Colon (tissue), 2 donors: ENCODE results near the gene DEFB125.
"Not testable (repeated sequence)": the region's sequence is repeated elsewhere in the genome, so short reads cannot be mapped to it uniquely, and the experiment has no call there.

Experiments used
- FAIRE-seq: peaks from 2 replicates; lab custom pipeline; 2012; peaks lifted over from hg19 to GRCh38; lab: Jason Lieb, UNC
- donor health status: control.
- donor health status: control.

Gene DEFB125, protein sequence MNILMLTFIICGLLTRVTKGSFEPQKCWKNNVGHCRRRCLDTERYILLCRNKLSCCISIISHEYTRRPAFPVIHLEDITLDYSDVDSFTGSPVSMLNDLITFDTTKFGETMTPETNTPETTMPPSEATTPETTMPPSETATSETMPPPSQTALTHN

DNA sequence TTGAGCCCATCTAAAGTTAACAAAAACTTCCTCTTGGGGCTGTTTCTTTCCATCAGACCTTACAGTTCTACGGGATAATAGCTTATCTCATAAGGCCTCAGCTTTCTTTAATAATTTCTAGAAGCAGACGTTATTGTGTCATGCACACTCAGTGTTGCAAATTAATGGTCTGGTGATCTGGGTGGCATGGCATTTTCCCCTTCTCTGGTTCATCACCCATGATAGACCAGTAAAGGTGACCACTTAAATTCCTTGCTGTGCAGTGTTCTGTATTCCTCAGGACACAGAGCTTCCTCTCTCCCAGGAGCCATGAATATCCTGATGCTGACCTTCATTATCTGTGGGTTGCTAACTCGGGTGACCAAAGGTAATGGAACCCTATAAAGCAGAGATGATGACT is at the start of gene DEFB125:
Gene DEFB125, plus strand, starts transcription at position 272 of the 400 bp plus-strand sequence. Its CDS starts 38 bp downstream, at position 310.
- no peak for FAIRE-seq

DNA sequence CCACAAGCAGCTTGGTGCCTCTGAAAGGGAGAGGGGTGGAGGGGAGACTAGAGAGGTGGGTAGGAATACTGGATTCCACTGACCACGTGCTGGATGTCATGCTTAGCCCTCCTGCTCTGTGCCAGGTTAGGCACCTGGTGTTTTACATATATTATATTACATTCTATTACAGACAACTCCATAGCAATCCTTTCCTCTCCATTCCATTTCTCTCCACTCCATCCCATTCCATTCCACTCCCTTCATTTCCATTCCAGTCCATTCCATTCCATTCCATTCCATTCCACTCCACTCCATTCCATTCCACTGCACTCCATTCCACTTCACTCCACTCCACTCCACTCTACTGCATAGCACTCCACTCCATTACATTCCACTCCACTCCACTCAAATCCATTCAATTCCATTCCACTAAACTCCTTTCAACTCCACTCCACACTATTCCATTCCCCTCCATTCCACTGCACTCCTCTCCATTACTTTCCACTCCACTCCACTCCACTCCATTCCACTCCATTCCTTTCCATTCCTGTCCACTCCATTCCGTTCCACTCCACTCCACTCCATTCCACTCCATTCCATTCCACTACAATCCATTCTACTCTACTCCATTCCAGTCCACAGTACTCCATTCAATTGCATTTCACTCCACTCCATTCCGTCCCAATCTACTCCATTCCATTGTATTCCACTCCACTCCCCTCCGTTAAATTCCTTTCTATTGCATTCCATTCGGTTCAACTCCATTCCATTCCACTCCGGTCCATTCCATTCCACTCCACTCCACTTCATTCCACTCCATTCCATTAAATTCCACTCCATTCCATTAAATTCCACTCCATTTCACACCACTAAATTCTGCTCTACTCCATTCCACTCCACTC is 27.2 kb upstream of the DEFB125 start:
- no peak for FAIRE-seq

DNA sequence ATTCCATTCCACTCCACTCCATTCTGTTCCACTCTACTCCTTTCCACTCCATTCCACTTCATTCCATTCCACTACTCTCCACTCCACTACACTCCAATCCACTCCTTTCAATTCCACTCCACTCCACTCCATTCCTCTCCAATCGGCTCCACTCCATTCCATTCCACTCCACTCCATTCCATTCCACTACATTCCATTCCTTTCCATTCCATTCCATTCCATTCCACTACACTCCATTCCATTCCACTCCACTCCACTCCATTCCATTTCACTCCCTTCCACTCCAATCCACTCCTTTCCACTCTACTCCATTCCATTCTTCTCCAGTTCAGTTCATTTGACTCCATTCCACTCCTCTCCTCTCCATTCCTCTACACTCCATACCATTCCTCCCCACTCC is 26.2 kb upstream of the DEFB125 start:
- no peak for FAIRE-seq

DNA sequence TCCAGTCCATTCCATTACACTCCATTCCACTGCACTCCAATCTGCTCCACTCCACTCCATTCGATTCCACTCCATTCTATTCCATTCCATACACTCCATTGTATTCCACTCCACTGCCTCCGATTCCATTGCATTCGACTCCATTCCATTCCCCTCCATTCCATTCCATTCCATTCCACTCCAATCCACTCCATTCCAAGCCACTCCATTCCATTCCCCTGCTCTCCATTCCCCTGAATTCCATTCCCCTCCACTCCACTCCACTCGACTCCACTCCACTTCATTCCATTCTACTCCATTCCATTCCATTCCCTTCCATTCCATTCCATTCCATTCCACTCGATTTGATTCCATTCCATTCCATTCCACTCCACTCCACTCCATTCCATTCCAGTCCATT is 25.7 kb upstream of the DEFB125 start:
- no peak for FAIRE-seq

DNA sequence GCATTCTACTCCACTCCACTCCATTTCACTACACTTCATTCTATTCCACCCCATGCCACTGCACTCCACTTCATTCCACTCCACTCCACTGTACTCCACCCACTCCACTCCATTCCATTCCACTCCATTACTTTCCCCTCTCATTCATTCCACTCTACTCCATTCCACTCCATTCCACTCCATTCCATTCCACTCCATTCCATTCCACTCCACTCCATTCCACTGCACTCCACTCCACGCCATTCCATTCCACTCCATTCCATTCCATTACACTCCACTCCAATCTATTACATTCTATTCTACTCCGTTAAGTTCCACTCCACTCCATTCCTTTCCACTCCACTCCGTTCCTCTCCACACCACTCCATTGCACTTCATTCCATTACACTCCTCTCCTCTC is 25.0 kb upstream of the DEFB125 start:
- no peak for FAIRE-seq

DNA sequence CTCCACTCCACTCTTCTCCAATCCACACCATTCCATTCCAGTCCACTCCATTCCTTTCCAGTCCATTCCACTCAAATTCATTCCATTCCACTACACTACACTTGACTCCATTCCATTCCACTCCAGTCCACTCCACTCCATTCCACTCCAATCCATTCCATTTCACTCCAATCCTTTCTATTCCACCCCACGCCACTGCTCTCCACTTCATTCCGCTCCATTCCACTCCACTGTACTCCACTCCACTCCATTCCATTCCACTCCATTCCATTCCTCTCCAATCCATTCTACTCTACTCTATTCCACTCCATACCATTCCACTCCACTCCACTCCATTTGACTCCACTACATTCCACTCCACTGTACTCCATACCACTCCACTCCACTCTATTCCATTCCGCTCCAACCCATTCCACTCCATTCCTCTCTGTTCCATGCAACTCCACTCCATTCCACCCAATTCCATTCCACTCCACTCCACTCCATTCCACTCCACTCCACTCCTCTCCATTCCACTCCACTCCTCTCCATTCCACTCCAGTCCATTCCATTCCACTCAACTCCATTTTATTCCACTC is 23.4 kb upstream of the DEFB125 start:
- no peak for FAIRE-seq

DNA sequence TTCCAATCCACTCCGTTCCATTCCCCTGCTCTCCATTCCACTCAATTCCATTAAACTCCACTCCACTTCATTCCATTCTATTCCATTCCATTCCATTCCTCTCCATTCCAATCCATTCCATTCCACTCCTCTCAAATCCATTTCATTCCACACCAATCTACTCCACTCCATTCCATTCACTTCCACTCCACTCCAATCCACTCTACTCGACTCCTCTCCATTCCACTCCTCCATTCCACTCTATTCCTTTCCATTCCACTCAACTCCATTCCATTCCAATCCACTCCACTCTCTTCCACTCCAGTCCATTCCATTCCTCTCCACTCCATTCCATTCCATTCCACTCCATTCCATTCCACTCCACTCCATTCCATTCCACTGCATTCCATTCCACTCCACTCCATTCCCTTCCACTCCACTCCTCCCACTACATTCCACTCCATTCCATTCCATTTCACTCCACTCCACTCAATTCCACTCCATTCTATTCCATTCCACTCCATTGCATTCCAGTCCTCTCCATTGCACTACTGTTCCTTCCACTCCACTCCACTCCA is 22.6 kb upstream of the DEFB125 start:
- FAIRE-seq = no peak

DNA sequence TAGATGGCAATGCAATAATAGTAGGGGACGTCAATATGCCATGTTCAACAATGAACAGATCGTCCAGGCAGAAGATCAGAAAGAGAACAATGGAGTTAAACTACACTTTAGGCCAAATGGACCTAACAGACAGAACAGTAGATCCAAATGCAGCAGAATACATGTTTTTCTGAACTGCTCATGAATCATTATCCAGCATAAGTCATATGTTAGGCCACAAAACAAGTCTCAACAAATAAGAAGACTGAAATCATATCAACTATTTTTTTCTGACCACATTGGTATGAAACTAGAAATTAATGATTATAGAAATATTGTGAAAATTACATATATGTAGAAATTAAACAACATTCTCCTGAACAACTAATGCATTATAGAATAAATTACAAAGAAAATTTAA is 10.2 kb upstream of the DEFB125 start:
- FAIRE-seq = no peak

DNA sequence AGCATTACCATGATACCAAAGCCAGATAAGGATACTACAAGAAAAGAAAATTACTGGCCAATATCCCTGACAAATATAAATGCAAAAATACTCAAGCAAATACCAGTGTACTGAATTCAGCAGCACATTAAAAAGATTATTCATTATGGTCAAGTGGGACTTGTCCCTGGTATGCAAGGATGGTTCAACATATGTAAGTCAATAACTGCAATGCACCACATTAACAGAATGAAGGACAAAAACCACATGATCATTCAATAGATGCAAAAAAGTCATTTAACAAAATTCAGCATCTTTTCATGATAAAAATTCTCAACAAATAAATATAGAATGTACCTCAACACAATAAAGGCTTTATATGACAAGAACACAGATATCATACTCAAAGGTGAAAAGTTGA is 9.1 kb upstream of the DEFB125 start:
- FAIRE-seq = no peak

DNA sequence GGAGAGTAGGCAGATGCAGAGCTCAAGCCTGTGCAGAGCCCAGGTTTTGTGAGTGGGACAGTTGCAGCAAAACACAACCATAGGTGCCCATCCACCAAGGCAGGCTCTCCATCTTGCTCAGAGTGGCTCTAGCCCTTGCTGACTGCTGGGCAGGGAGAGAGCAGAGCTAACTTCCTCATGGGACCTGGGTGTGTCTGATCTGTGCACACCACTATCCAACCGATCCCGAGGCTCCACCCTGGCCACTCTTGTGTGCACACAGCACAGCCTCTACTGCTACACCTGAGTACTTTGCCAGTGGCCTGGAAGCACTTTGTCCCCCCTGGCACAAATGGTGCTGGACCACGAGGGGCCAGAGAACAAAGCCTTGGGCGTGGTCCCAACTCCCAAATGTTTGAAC is 7.9 kb upstream of the DEFB125 start:
- FAIRE-seq = no peak

DNA sequence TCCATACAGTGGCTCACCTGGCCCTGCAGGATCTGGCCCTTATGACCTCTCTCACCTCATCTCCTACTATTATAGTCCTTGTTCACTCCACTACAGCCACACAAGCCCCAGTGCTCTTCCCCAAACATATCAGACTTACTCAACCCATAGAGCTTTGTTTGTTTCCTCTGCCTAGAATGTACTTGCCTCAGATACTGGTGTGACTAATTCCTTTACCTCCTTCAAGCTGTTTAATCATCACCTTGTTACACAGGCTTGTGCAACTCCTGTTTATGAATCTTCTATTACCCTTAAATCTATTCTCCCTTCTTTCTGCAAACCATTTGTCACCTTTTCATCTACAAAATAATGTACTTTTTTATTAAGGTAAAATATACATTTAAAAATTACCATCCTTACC is 3.2 kb downstream of the DEFB125 start:
- FAIRE-seq = no peak

DNA sequence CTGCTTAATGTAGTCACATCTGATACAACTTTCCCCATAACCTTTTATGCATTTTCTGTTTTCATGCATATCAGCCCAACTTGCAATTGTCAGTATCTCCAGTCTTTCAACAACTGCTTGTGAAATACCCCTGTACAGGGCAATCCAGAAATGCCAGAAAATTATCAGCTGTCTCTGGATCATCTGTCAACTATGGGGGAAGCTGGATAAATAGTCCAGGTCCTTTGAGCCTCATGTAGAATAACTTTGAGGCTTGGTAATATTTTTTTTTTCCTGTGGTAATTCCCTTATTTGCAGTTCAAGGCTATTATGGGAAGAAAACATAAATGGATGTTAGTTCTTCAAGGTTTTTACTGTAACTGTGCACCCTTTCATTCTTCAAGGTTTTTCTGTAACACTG is 6.2 kb downstream of the DEFB125 start:
- FAIRE-seq = no peak

DNA sequence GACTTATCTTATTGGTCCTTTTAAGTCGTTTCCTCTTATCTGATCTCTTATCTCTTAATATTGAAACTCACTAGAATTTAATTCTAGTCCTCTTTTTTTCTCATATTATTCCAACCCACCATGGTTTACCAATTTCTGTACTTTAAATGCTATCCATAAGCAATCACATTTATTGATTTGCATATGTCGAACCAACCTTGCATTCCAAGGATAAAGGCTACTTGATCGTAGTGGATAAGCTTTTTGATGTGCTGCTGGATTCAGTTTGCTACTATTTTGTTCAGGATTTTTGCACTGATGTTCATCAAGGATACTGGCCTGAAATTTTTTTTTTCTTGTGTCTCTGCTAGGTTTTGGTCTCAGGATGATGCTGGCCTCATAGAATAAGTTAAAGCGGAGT is 7.7 kb downstream of the DEFB125 start:
- FAIRE-seq = no peak

DNA sequence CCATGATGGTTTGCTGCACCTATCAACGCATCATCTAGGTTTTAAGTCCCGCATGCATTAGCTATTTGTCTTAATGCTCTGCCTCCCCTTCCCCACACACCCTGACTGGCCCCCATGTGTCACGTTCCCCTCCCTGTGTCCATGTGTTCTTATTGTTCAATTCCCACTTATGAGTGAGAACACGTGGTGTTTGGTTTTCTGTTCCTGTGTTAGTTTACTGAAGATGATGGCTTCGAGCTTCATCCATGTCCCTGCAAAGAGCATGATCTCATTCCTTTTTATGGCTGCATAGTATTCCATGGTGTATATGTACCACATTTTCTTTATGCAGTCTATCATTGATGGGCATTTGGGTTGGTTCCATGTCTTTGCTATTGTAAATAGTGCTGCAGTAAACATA is 10.2 kb downstream of the DEFB125 start:
- FAIRE-seq = not testable (repeated sequence)

DNA sequence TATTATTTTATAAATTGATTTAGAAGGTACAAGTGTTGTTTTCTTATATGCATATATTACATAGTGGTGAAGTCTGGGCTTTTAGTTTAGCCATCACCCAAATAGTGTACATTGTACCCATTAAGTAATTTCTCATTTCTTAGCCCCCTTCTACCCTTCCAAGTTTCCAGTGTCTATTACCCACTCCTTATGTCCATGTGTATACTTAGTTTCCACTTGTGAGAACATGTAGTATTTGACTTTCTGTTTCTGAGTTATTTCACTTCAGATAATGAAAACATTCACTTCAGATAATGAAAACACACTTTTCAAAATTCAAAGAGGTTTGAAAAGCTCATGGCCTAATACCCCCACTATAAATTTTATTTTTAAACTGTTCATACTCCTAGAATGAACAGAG is 14.5 kb downstream of the DEFB125 start:
- FAIRE-seq = no peak

DNA sequence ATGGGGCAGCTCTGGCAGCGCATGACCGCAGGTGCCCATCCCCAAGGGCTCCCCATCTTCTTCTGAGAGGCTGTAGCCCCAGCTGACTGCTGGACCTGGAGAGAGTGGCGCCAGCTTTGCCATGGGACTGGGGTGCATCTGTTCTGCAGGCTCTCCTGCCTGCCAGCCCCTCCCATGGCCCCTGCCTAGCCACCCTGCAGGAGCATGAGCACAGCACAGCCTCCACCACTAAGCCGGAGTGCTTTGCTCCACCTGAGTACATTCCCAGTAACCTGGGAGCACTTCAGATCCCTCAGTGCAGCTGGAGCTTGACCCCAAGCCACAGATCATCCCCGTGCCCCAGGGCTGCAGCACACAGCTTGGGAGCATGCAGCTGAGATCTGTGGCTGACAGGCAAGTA is 16.0 kb downstream of the DEFB125 start:
- FAIRE-seq = no peak

DNA sequence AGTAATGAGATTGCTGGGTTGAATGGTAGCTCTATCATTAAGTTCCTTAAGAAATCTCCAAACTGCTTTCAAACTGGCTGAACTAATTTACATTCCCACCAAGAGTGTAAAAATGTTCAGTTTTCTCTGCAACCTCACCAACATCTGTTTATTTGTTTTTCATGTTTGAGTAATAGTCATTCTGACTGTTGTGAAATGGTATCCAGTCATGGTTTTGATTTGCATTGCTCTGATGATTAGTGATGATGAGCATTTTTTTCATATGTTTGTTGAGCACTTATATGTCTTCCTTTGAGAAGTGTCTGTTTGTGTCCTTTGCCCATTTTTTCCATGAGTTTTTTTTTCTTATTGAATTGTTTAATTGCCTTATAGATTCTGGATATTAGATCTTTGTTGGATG is 24.9 kb downstream of the DEFB125 start:
- no peak for FAIRE-seq

DNA sequence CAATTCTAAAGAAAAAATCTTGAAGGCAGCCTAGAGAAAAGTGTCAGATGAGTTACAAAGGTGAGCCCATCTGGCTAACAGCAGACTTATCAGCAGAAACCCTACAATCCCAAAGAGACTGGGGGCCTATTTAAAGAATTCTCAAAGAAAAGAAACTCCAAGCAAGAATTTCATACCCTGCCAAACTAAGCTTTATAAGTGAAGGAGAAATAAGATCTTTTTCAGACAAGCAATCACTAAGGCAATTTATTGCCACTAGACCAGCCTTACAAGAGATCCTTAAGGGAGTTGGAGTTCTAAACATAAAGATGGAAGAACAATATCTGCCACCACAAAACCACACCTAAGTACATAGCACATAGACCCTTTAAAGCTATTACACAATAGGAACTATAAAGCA is 30.0 kb downstream of the DEFB125 start:
- no peak for FAIRE-seq

DNA sequence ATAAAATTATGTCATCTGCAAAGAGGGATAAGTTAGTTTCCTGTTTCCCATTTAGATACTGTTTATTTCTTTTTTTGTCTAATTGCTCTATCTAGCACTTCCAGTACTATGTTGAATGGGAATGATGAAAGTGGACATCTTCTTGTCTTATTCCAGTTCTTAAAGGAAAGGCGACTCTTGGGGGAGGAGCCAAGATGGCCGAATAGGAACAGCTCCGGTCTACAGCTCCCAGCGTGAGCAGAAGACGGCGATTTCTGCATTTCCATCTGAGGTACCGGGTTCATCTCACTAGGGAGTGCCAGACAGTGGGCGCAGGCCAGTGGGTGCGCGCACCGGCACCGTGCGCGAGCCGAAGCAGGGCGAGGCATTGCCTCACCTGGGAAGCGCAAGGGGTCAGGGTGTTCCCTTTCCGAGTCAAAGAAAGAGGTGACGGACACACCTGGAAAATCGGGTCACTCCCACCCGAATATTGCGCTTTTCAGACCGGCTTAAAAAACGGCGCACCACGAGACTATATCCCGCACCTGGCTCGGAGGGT is 42.4 kb downstream of the DEFB125 start:
- FAIRE-seq = not testable (repeated sequence)

DNA sequence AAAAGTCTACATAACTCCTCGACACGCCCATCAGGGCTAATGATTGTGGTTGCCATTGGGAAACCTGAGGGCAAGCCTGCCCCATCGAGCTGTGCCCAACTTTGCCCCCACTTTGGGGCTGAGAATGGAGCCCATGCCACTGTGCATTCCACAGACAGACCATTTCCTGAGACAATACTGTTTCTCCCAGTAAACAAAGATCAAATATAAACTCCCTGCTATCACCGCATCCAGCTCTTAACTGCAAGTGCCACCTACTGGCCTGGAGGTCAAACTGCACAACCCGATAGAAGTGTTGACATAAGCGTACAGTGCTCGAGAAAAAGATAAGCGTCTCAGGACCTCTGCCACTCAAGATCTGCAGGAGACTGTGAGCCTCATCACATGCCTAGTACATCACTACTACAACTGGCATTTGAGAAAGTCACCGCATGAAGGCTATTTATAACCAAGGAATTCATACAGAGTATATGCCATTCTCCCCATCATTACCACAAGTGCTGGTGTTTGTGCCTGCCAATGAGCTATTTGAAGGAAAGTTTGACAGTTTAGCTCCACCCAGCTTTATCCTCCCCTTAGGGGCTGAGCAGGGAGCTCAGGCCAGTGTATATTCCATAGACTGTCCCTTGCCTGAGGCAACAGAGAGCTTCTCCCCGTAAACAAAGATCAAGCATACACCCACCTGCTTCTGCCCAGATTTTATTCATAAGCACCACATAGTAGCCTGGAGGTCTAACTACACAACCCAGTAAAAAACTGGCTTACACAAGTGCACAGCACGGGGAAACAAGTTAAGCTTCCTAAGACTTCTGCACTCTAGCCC is 50.4 kb downstream of the DEFB125 start:
- FAIRE-seq = no peak

DNA sequence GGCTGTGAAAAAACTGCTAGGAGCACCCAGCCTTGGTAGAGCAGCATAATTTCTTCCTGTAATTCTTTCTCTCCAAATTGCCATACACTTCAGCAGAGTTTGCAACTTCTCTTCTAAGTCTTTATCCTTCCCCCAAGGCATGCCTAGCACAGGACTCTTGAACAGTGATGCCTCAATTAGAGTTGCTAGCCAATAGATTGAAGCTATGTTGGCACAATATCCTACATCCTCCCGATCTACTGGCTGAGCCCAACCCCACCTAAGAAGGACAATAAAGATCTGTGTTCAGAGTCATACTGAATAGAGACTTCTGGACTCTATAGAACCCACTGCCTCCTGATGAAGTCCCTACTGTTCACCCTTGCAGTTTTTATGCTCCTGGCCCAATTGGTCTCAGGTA is 54.8 kb downstream of the DEFB125 start, which contains the start of gene DEFB126:
Gene DEFB126, plus strand, starts transcription at position 301 of the 400 bp plus-strand sequence. Its CDS starts 39 bp downstream, at position 340.
- FAIRE-seq = no peak

DNA sequence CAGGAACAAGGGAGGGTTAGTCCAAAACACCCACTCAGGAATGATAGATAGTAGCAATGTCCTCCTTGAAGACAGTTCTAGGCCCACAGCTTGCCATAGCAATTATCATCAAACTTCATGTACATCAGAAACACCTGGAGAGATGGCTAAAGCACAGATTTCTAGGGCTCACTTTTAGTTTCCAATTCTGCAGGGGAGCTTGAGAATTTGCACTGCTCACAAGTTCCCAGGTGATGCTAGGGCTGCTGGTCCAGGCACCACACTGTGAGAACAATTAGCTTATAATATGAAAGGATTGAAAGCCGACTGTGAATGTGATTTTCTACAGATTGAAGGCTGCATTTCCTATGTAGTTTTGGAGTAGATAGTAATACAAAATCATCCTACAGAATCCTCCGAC is 58.4 kb downstream of the DEFB125 start:
- no peak for FAIRE-seq
